Neural progenitor cell (in vitro differentiated cells): ENCODE results near the gene RNF213. TPM values are rescaled to one million over a fixed set of nuclear protein-coding genes. Genes with fewer than 3 reads are reported as not detected.

ENCODE experiments used
- DNase-seq: peaks from one replicate; pipeline ENCODE4 v3.0.0-alpha.2; 2016; ENCODE audit warnings: low spot score
- H2AFZ ChIP-seq: fragments of 200-600 bp; sonication (generic); replicated peaks from 2 replicates; pipeline ENCODE4 v1.6.1; 2016; ENCODE audit warnings: antibody characterized with exemption
- H3F3A ChIP-seq: fragments of 200-600 bp; sonication (generic); 2 replicates; pipeline ENCODE4 v1.6.1; 2016; ENCODE audit warnings: antibody characterized with exemption, low read depth
- H3K27ac ChIP-seq: fragments of 200-600 bp; sonication (generic); 2 replicates; pipeline ENCODE4 v1.5.1; 2016; ENCODE audit warnings: mild to moderate bottlenecking
- H3K27me3 ChIP-seq: fragments of 200-600 bp; sonication (generic); 2 replicates; pipeline ENCODE4 v1.6.1; 2016; ENCODE audit warnings: mild to moderate bottlenecking, moderate library complexity
- H3K36me3 ChIP-seq: fragments of 200-600 bp; sonication (generic); 2 replicates; pipeline ENCODE4 v1.5.1; 2016
- H3K4me1 ChIP-seq: fragments of 200-600 bp; sonication (generic); 2 replicates; pipeline ENCODE4 v1.6.1; 2016; ENCODE audit warnings: mixed run types
- H3K4me2 ChIP-seq: fragments of 200-600 bp; sonication (generic); 2 replicates; pipeline ENCODE4 v1.6.1; 2016
- H3K4me3 ChIP-seq: fragments of 200-600 bp; sonication (generic); 2 replicates; pipeline ENCODE4 v1.5.1; 2016
- H3K79me2 ChIP-seq: fragments of 200-600 bp; sonication (generic); 2 replicates; pipeline ENCODE4 v1.6.1; 2016; ENCODE audit warnings: low read depth
- H3K9ac ChIP-seq: fragments of 200-600 bp; sonication (generic); 2 replicates; pipeline ENCODE4 v1.6.1; 2016
- H3K9me3 ChIP-seq: fragments of 200-600 bp; sonication (generic); 2 replicates; pipeline ENCODE4 v1.5.1; 2016; ENCODE audit warnings: low read depth
- H4K20me1 ChIP-seq: fragments of 200-600 bp; sonication (generic); 2 replicates; pipeline ENCODE4 v1.6.1; 2016; ENCODE audit warnings: low read depth
- H3K27ac Mint-ChIP-seq: 3 replicates; pipeline ENCODE4 v1.8.0; 2021; ENCODE audit warnings: mixed read lengths
- H3K27me3 Mint-ChIP-seq: 2 replicates; pipeline ENCODE4 v1.8.0; 2022; ENCODE audit warnings: low read depth, mild to moderate bottlenecking, inconsistent platforms, moderate library complexity, mixed read lengths; ENCODE audit not compliant: insufficient read depth
- H3K36me3 Mint-ChIP-seq: 3 replicates; pipeline ENCODE4 v1.8.0; 2021; ENCODE audit warnings: mixed read lengths
- H3K4me1 Mint-ChIP-seq: 3 replicates; pipeline ENCODE4 v1.8.0; 2021; ENCODE audit warnings: mixed read lengths
- H3K4me3 Mint-ChIP-seq: 3 replicates; pipeline ENCODE4 v1.8.0; 2021; ENCODE audit warnings: mild to moderate bottlenecking, moderate library complexity, mixed read lengths
- H3K9me3 Mint-ChIP-seq: 3 replicates; pipeline ENCODE4 v1.8.0; 2020; ENCODE audit warnings: mixed read lengths
- EZH2 ChIP-seq: fragments of 200-600 bp; sonication (generic); IDR thresholded peaks from 2 replicates; pipeline ENCODE4 v1.6.1; 2017; ENCODE audit warnings: antibody characterized with exemption, mild to moderate bottlenecking, moderate library complexity
- EZH2phosphoT487 ChIP-seq: fragments of 200-600 bp; sonication (generic); IDR thresholded peaks from 2 replicates; pipeline ENCODE4 v1.6.1; 2017; ENCODE audit warnings: antibody characterized with exemption
- total RNA-seq: library from RNA; depleted of rRNA; stranded (reverse); fragments of >200 nt; gene quantifications from 2 replicates; pipeline ENCODE4 v1.2.3, GENCODE V29; 2015; ENCODE audit warnings: low replicate concordance
- TF ChIP-seq, protein P1 (sequence below): fragments of 200-600 bp; sonication (generic); IDR thresholded peaks from 2 replicates; pipeline ENCODE4 v1.5.1; 2017; ENCODE audit warnings: antibody characterized with exemption, mild to moderate bottlenecking

RNF213 gene
- total RNA-seq, 1 donor from 2014 or later: 19.8 TPM

DNA sequence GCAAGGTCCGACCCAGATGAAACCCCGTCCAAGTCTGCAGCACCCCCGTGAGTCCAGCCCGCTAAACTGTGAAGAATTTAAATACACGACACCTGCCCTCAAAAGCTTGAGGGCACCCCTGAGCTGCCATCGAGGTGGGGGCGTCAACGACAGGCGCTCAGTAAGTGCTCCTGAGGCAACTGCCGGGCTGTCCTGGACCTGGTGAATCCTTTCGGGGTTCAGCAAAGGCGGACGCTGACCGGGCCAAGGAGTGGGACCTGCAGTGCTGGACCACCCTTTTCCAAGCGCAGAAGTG is 153.8 kb downstream of the RNF213 start:
- H3K9me3 ChIP-seq: no peaks in the 10 kb centered on the region
- peaks cover 26% of the 10 kb centered on the region for H4K20me1 ChIP-seq
- no peak overlapping the region for H3K27ac ChIP-seq
- H3K4me3 ChIP-seq: peak overlapping the region; percentile 85
- TF ChIP-seq, protein P1, sequence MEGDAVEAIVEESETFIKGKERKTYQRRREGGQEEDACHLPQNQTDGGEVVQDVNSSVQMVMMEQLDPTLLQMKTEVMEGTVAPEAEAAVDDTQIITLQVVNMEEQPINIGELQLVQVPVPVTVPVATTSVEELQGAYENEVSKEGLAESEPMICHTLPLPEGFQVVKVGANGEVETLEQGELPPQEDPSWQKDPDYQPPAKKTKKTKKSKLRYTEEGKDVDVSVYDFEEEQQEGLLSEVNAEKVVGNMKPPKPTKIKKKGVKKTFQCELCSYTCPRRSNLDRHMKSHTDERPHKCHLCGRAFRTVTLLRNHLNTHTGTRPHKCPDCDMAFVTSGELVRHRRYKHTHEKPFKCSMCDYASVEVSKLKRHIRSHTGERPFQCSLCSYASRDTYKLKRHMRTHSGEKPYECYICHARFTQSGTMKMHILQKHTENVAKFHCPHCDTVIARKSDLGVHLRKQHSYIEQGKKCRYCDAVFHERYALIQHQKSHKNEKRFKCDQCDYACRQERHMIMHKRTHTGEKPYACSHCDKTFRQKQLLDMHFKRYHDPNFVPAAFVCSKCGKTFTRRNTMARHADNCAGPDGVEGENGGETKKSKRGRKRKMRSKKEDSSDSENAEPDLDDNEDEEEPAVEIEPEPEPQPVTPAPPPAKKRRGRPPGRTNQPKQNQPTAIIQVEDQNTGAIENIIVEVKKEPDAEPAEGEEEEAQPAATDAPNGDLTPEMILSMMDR: no peak
- TF ChIP-seq EZH2 (peak; percentile 45), EZH2phosphoT487 (peak; percentile 22)
- no peaks in the 10 kb centered on the region for H3K9me3 Mint-ChIP-seq
- peak overlapping the region; percentile 7 for H3K27ac Mint-ChIP-seq
- peaks cover 7% of the 10 kb centered on the region for H3K79me2 ChIP-seq
- H3K36me3 ChIP-seq: no peaks in the 10 kb centered on the region
- peaks cover 1% of the 10 kb centered on the region for H3K36me3 Mint-ChIP-seq
- H3F3A ChIP-seq: peaks cover 5% of the 10 kb centered on the region
- peaks cover 10% of the 10 kb centered on the region for H3K4me1 ChIP-seq
- H3K4me2 ChIP-seq: peak overlapping the region; percentile 92
- peaks cover 21% of the 10 kb centered on the region for H3K4me1 Mint-ChIP-seq
- H3K4me3 Mint-ChIP-seq: peak overlapping the region; percentile 95
- H3K27me3 Mint-ChIP-seq: peaks cover 5% of the 10 kb centered on the region
- DNase-seq: no peak
- peaks cover 46% of the 10 kb centered on the region for H3K27me3 ChIP-seq
- H3K9ac ChIP-seq: peak overlapping the region; percentile 68
- H2AFZ ChIP-seq: peak overlapping the region; percentile 100

DNA sequence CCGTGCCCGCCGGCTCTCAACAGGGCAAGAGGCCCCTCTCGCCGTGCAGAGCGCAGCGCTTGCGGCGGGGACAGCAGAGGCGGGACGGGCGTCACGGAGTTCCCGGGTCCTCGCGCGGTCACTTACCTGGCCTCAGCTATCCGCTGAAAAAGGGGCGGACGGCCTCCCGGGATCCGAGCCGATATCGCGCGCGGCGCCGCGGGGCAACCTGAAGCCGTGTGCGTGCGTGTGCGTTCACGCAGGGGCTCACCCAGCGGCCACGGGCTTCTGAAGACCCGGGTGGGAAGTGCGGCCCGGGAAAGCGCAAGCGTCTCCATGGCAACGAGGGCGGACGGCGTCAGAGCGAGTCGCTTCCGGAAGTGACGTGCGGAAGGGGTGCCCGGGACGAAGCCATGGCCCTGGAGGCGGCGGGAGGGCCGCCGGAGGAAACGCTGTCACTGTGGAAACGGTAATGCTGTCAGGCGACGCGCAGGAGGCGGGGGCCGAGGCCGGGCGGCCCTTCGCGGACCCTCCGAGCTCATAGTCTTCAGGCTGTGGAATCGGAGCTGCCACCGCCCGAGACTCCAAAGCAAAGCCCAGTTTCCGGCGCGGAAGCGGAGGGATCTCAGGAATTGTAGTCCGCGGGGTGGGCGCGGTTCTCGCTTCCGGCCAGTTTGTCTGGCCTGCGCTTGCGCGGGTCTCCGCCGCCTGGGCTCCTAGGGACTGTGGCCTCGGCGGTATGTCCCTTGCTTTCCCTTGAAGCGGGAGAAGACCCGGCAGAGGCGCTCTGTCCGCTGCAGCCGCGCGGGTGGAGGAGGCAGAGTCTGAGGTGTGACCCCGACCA is 154.4 kb downstream of the RNF213 start, which contains the start of gene ENDOV:
Gene ENDOV (plus strand): TSS at position 365 of the 823 bp plus-strand sequence. CDS start 28 bp downstream, at position 393.
- Histone ChIP-seq H2AFZ (peak within 1 kb of the TSS; percentile 100), H3F3A (peaks cover 5% of the 10 kb centered on the region), H4K20me1 (peaks cover 27% of the 10 kb centered on the region), H3K9ac (peak within 1 kb of the TSS; percentile 68), H3K79me2 (peaks cover 7% of the 10 kb centered on the region), H3K27me3 (peaks cover 41% of the 10 kb centered on the region), H3K4me3 (peak within 1 kb of the TSS; percentile 85), H3K4me1 (peaks cover 10% of the 10 kb centered on the region), H3K9me3 (no peaks in the 10 kb centered on the region), H3K27ac (peak within 1 kb of the TSS; percentile 85), H3K4me2 (peak within 1 kb of the TSS; percentile 92), H3K36me3 (no peaks in the 10 kb centered on the region)
- TF ChIP-seq EZH2 (no peak), EZH2phosphoT487 (no peak)
- TF ChIP-seq, protein P1: no peak
- H3K4me3 Mint-ChIP-seq: peak within 1 kb of the TSS; percentile 95
- peak within 1 kb of the TSS; percentile 69 for H3K27ac Mint-ChIP-seq
- no peaks in the 10 kb centered on the region for H3K9me3 Mint-ChIP-seq
- H3K4me1 Mint-ChIP-seq: peaks cover 21% of the 10 kb centered on the region
- peaks cover 6% of the 10 kb centered on the region for H3K36me3 Mint-ChIP-seq
- DNase-seq: peak; percentile 97
- H3K27me3 Mint-ChIP-seq: peaks cover 7% of the 10 kb centered on the region

DNA sequence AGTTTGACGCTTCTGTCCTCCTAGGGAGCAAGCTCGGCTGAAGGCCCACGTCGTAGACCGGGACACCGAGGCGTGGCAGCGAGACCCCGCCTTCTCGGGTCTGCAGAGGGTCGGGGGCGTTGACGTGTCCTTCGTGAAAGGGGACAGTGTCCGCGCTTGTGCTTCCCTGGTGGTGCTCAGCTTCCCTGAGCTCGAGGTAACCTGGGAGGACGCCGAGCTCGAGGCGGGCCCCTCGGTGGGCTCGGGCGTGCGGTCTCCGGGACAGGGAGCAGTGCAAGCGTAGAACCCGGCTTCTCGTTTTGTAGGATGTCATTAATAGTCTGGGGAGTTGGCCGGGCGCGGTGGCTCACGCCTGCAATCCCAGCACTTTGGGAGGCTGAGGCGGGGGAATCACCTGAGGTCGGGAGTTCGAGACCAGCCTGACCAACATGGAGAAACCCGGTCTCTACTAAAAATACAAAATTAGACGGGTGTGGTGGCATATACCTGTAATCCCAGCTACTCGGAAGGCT is 155.0 kb downstream of the RNF213 start:
- no peak overlapping the region for H3K27ac Mint-ChIP-seq
- Histone ChIP-seq H3K4me3 (peak overlapping the region; percentile 85), H3K36me3 (no peaks in the 10 kb centered on the region), H3K9me3 (no peaks in the 10 kb centered on the region), H3K27ac (no peak overlapping the region), H3K4me1 (peaks cover 10% of the 10 kb centered on the region), H3K27me3 (peaks cover 40% of the 10 kb centered on the region), H4K20me1 (peaks cover 27% of the 10 kb centered on the region), H3K4me2 (peak overlapping the region; percentile 92), H3F3A (peaks cover 5% of the 10 kb centered on the region), H3K79me2 (peaks cover 7% of the 10 kb centered on the region), H2AFZ (peak overlapping the region; percentile 100), H3K9ac (peak overlapping the region; percentile 30)
- H3K4me3 Mint-ChIP-seq: peak overlapping the region; percentile 95
- H3K4me1 Mint-ChIP-seq: peaks cover 21% of the 10 kb centered on the region
- H3K27me3 Mint-ChIP-seq: peaks cover 7% of the 10 kb centered on the region
- peaks cover 7% of the 10 kb centered on the region for H3K36me3 Mint-ChIP-seq
- TF ChIP-seq, protein P1: no peak
- no peak for DNase-seq
- no peaks in the 10 kb centered on the region for H3K9me3 Mint-ChIP-seq
